Ecto neural progenitor cell (in vitro differentiated cells): ENCODE measurements around the gene ZMAT3.
"Not testable (repeated sequence)": the region's sequence is repeated elsewhere in the genome, so short reads cannot be mapped to it uniquely, and the experiment has no call there.

Experiments used
- DNase-seq: peaks from one replicate; pipeline ENCODE4 v3.0.0-alpha.2; 2018; ENCODE audit warnings: low spot score

The ZMAT3 gene

GRCh38 chr3:179068779-179069530 is 2.7 kb downstream of the ZMAT3 start:
- DNase-seq: no peak

GRCh38 chr3:179067839-179068238 is 3.8 kb downstream of the ZMAT3 start:
- DNase-seq: no peak

GRCh38 chr3:179067291-179067690 is 4.3 kb downstream of the ZMAT3 start:
- DNase-seq: no peak

- DNase-seq: no peak
Observed at GRCh38 chr3:179063945-179064560, 7.6 kb downstream of the ZMAT3 start.

GRCh38 chr3:179056326-179056725 is 15.3 kb downstream of the ZMAT3 start:
- no peak for DNase-seq

- DNase-seq: not testable (repeated sequence)
Observed at GRCh38 chr3:179054565-179054964, 17.0 kb downstream of the ZMAT3 start.

GRCh38 chr3:179046497-179047353 is 24.9 kb downstream of the ZMAT3 start:
- DNase-seq: no peak

GRCh38 chr3:179045719-179046402 is 25.7 kb downstream of the ZMAT3 start:
- no peak for DNase-seq

GRCh38 chr3:179038899-179039251 is 32.7 kb downstream of the ZMAT3 start:
- not testable (repeated sequence) for DNase-seq

GRCh38 chr3:179038216-179038898 is 33.3 kb downstream of the ZMAT3 start:
- DNase-seq: no peak

- no peak for DNase-seq
Observed at GRCh38 chr3:179037351-179037750, 34.3 kb downstream of the ZMAT3 start.

- no peak for DNase-seq
Observed at GRCh38 chr3:179036626-179037300, 34.8 kb downstream of the ZMAT3 start.

GRCh38 chr3:179036226-179036625 is 35.4 kb downstream of the ZMAT3 start:
- DNase-seq: no peak

GRCh38 chr3:179035232-179035631 is 36.4 kb downstream of the ZMAT3 start:
- DNase-seq: no peak

- not testable (repeated sequence) for DNase-seq
Observed at GRCh38 chr3:179033304-179033657, 38.3 kb downstream of the ZMAT3 start.

- DNase-seq: not testable (repeated sequence)
Observed at GRCh38 chr3:179032454-179033303, 38.9 kb downstream of the ZMAT3 start.

GRCh38 chr3:179029096-179029495 is 42.5 kb downstream of the ZMAT3 start:
- no peak for DNase-seq

- DNase-seq: no peak
Observed at GRCh38 chr3:179028408-179028807, 43.2 kb downstream of the ZMAT3 start.

GRCh38 chr3:179027326-179027900 is 44.2 kb downstream of the ZMAT3 start:
- no peak for DNase-seq

- DNase-seq: no peak
Observed at GRCh38 chr3:179026636-179027035, 45.0 kb downstream of the ZMAT3 start.
